IPS DF 6.9 (cell line): ENCODE data around the gene DUSP10.

ENCODE experiments used
- DNase-seq: peaks from one replicate; pipeline ENCODE4 v3.0.0-alpha.2; 2013; ENCODE audit warnings: low read depth, low spot score
- H3K27ac ChIP-seq: one replicate; pipeline ENCODE4 v1.5.1; 2013; ENCODE audit warnings: low read length, control low read depth
- H3K27me3 ChIP-seq: 2 replicates; pipeline ENCODE4 v1.6.1; 2013; ENCODE audit warnings: mild to moderate bottlenecking, low read length; ENCODE audit not compliant: control insufficient read depth, insufficient read depth
- H3K36me3 ChIP-seq: 2 replicates; pipeline ENCODE4 v1.6.1; 2013; ENCODE audit warnings: low read length; ENCODE audit not compliant: control insufficient read depth, insufficient read depth
- H3K4me1 ChIP-seq: 2 replicates; pipeline ENCODE4 v1.6.1; 2013; ENCODE audit warnings: low read length; ENCODE audit not compliant: control insufficient read depth, insufficient read depth
- H3K4me3 ChIP-seq: 2 replicates; pipeline ENCODE4 v1.5.1; 2013; ENCODE audit warnings: mild to moderate bottlenecking, low read length
- H3K9me3 ChIP-seq: 2 replicates; pipeline ENCODE4 v1.6.1; 2013; ENCODE audit warnings: low read length, inconsistent platforms; ENCODE audit not compliant: control insufficient read depth, insufficient read depth
- WGBS: extraction: QIAGEN DNeasy Blood & Tissue Kit; methylation state at CpG from one replicate; pipeline ENCODE4 v1.1.7; 2013; ENCODE audit warnings: mixed read lengths, missing lambda C conversion rate; ENCODE audit not compliant: insufficient read length, insufficient coverage; 5-methylcytosine and 5-hydroxymethylcytosine counted together

The DUSP10 gene

GRCh38 chr1:221701570-221702186 is 40.2 kb downstream of the DUSP10 start:
- Histone ChIP-seq H3K4me3 (no peak overlapping the region), H3K36me3 (no peaks in the 10 kb centered on the region), H3K27ac (no peak overlapping the region), H3K27me3 (no peaks in the 10 kb centered on the region; the same call in 1 of the 2 replicates), H3K4me1 (no peaks in the 10 kb centered on the region), H3K9me3 (no peaks in the 10 kb centered on the region)
- WGBS: no CpG with 5 or more reads among the region's 1 CpG
- no peak for DNase-seq

GRCh38 chr1:221700948-221701347 is 40.9 kb downstream of the DUSP10 start:
- Histone ChIP-seq H3K27me3 (no peaks in the 10 kb centered on the region), H3K4me1 (no peaks in the 10 kb centered on the region), H3K36me3 (no peaks in the 10 kb centered on the region), H3K9me3 (no peaks in the 10 kb centered on the region), H3K27ac (no peak overlapping the region), H3K4me3 (no peak overlapping the region)
- no peak for DNase-seq
- no CpG with 5 or more reads among the region's 2 CpGs for WGBS

- H3K36me3 ChIP-seq: no peaks in the 10 kb centered on the region
- no CpG with 5 or more reads among the region's 1 CpG for WGBS
Measured at GRCh38 chr1:221700536-221700935, 41.4 kb downstream of the DUSP10 start.

GRCh38 chr1:221699978-221700519 is 41.8 kb downstream of the DUSP10 start:
- no peak overlapping the region for H3K27ac ChIP-seq

More at GRCh38 chr1:221700536-221700935, 41.4 kb downstream of the DUSP10 start:
- no peak for DNase-seq
- Histone ChIP-seq H3K27me3 (no peaks in the 10 kb centered on the region), H3K4me1 (no peaks in the 10 kb centered on the region), H3K9me3 (no peaks in the 10 kb centered on the region), H3K4me3 (no peak overlapping the region), H3K27ac (no peak overlapping the region)

GRCh38 chr1:221699577-221699976 is 42.3 kb downstream of the DUSP10 start:
- no peak overlapping the region for H3K4me3 ChIP-seq
- no peak overlapping the region for H3K27ac ChIP-seq

More at GRCh38 chr1:221699978-221700519, 41.8 kb downstream of the DUSP10 start:
- Histone ChIP-seq H3K36me3 (no peaks in the 10 kb centered on the region), H3K4me3 (no peak overlapping the region), H3K4me1 (no peaks in the 10 kb centered on the region), H3K27me3 (no peaks in the 10 kb centered on the region), H3K9me3 (no peaks in the 10 kb centered on the region)
- DNase-seq: no peak

GRCh38 chr1:221698579-221699349 is 43.1 kb downstream of the DUSP10 start:
- Histone ChIP-seq H3K4me1 (no peaks in the 10 kb centered on the region), H3K9me3 (no peaks in the 10 kb centered on the region), H3K4me3 (no peak overlapping the region), H3K36me3 (no peaks in the 10 kb centered on the region), H3K27ac (no peak overlapping the region), H3K27me3 (no peaks in the 10 kb centered on the region)
- no peak for DNase-seq
- WGBS: no CpG with 5 or more reads among the region's 4 CpGs

More at GRCh38 chr1:221699577-221699976, 42.3 kb downstream of the DUSP10 start:
- no CpG with 5 or more reads among the region's 1 CpG for WGBS
- Histone ChIP-seq H3K27me3 (no peaks in the 10 kb centered on the region), H3K36me3 (no peaks in the 10 kb centered on the region), H3K4me1 (no peaks in the 10 kb centered on the region), H3K9me3 (no peaks in the 10 kb centered on the region)
- DNase-seq: no peak

GRCh38 chr1:221697923-221698425 is 43.9 kb downstream of the DUSP10 start:
- no peaks in the 10 kb centered on the region for H3K27me3 ChIP-seq
- H3K27ac ChIP-seq: no peak overlapping the region
- no peaks in the 10 kb centered on the region for H3K36me3 ChIP-seq
- WGBS: no CpG with 5 or more reads among the region's 3 CpGs
- H3K9me3 ChIP-seq: no peaks in the 10 kb centered on the region
- no peaks in the 10 kb centered on the region for H3K4me1 ChIP-seq
- no peak for DNase-seq
- no peak overlapping the region for H3K4me3 ChIP-seq

- no peak for DNase-seq
- Histone ChIP-seq H3K4me1 (no peaks in the 10 kb centered on the region), H3K27ac (no peak overlapping the region), H3K4me3 (no peak overlapping the region), H3K9me3 (no peaks in the 10 kb centered on the region), H3K27me3 (no peaks in the 10 kb centered on the region), H3K36me3 (no peaks in the 10 kb centered on the region)
- WGBS: no CpG with 5 or more reads among the region's 3 CpGs
Measured at GRCh38 chr1:221696718-221697461, 45.0 kb downstream of the DUSP10 start.

- H3K27me3 ChIP-seq: no peaks in the 10 kb centered on the region
- no peaks in the 10 kb centered on the region for H3K36me3 ChIP-seq
- no peaks in the 10 kb centered on the region for H3K9me3 ChIP-seq
- H3K4me1 ChIP-seq: no peaks in the 10 kb centered on the region
- no peak overlapping the region for H3K27ac ChIP-seq
- DNase-seq: no peak
- no peak overlapping the region for H3K4me3 ChIP-seq
Measured at GRCh38 chr1:221696027-221696426, 45.9 kb downstream of the DUSP10 start.

- Histone ChIP-seq H3K9me3 (no peaks in the 10 kb centered on the region), H3K4me1 (no peaks in the 10 kb centered on the region), H3K36me3 (no peaks in the 10 kb centered on the region), H3K4me3 (no peak overlapping the region), H3K27me3 (no peaks in the 10 kb centered on the region), H3K27ac (no peak overlapping the region)
- WGBS: no CpG with 5 or more reads among the region's 1 CpG
- no peak for DNase-seq
Measured at GRCh38 chr1:221695301-221695700, 46.6 kb downstream of the DUSP10 start.
